Natural killer cell (primary cell): ENCODE measurements around the gene ODF2. TPM values are rescaled to one million over a fixed set of nuclear protein-coding genes. Genes with fewer than 3 reads are reported as not detected.
A peak's percentile ranks its signal among the peaks of the same experiment; 100 is the strongest.

Experiments used
- ATAC-seq, 3 donors: fragments of 150-1000 bp in 2 of 3; fragments of 200-7000 bp in 1 of 3; cut with Tn5 transposase; 1 replicate in 1 of 3; 2 replicates in 2 of 3; pipeline ENCODE4 v1.10.0; 2021; ENCODE audit warnings: mild to moderate bottlenecking in 2 of 3, moderate library complexity in 2 of 3
- DNase-seq, 2 donors: peaks; one replicate each; pipeline versions ENCODE4 v3.0.0 to v3.0.0-alpha.2; 2013 to 2021; ENCODE audit warnings: mixed read lengths in 1 of 2
- H3K27ac ChIP-seq: one replicate; pipeline ENCODE4 v1.5.1; 2013; ENCODE audit warnings: mild to moderate bottlenecking, low read length
- H3K27me3 ChIP-seq: one replicate; pipeline ENCODE4 v1.6.1; 2013; ENCODE audit warnings: low read length; ENCODE audit not compliant: control insufficient read depth, insufficient read depth
- H3K36me3 ChIP-seq: one replicate; pipeline ENCODE4 v1.6.1; 2013; ENCODE audit warnings: low read length; ENCODE audit not compliant: control insufficient read depth, insufficient read depth
- H3K4me1 ChIP-seq: one replicate; pipeline ENCODE4 v1.6.1; 2013; ENCODE audit warnings: low read length; ENCODE audit not compliant: control insufficient read depth, insufficient read depth
- H3K4me3 ChIP-seq: one replicate; pipeline ENCODE4 v1.5.1; 2013; ENCODE audit warnings: low read length
- H3K9me3 ChIP-seq: one replicate; pipeline ENCODE4 v1.6.1; 2013; ENCODE audit warnings: low read length; ENCODE audit not compliant: control insufficient read depth, insufficient read depth
- H3K27ac Mint-ChIP-seq, 2 donors: one replicate each; pipeline ENCODE4 v1.8.0; 2022; ENCODE audit warnings: mild to moderate bottlenecking in 2 of 2, mixed read lengths in 2 of 2, moderate library complexity in 1 of 2
- H3K27me3 Mint-ChIP-seq, 2 donors: one replicate each; pipeline ENCODE4 v1.8.0; 2022; ENCODE audit warnings: low read depth in 2 of 2, mixed read lengths in 2 of 2
- H3K36me3 Mint-ChIP-seq: one replicate; pipeline ENCODE4 v1.8.0; 2022; ENCODE audit warnings: mixed read lengths
- H3K4me1 Mint-ChIP-seq, 2 donors: one replicate each; pipeline ENCODE4 v1.8.0; 2022; ENCODE audit warnings: mixed read lengths in 2 of 2
- H3K4me3 Mint-ChIP-seq: one replicate; pipeline ENCODE4 v1.8.0; 2022; ENCODE audit warnings: mild to moderate bottlenecking, moderate library complexity, mixed read lengths
- H3K9me3 Mint-ChIP-seq, 2 donors: one replicate each; pipeline ENCODE4 v1.8.0; 2022; ENCODE audit warnings: mixed read lengths in 2 of 2
- CTCF ChIP-seq: fragments of 200-600 bp; IDR thresholded peaks from one replicate; pipeline ENCODE4 v1.8.0; 2022; ENCODE audit warnings: antibody characterized with exemption
- WGBS: methylation state at CpG from one replicate; pipeline ENCODE4 v1.1.7; 2013; ENCODE audit warnings: missing lambda C conversion rate; ENCODE audit not compliant: insufficient coverage; 5-methylcytosine and 5-hydroxymethylcytosine counted together
- intact Hi-C: fragments of 100-400 bp; cut with micrococcal nuclease; formaldehyde crosslinking; loops from one replicate; pipeline ENCODE4 v1.14.2; 2022
- total RNA-seq, 4 donors: library from RNA; stranded (reverse); fragments of 120-200 nt in 1 of 4; gene quantifications; one replicate each; pipeline versions ENCODE4 v1.2.3 to v1.2.4, GENCODE V29; 2013 to 2022

The ODF2 gene
- total RNA-seq, 3 donors from 2014 or later (not counting 1 experiment from before 2014, with no cell fraction given), result 36.4 to 44.4 (median 37.5) TPM

DNA sequence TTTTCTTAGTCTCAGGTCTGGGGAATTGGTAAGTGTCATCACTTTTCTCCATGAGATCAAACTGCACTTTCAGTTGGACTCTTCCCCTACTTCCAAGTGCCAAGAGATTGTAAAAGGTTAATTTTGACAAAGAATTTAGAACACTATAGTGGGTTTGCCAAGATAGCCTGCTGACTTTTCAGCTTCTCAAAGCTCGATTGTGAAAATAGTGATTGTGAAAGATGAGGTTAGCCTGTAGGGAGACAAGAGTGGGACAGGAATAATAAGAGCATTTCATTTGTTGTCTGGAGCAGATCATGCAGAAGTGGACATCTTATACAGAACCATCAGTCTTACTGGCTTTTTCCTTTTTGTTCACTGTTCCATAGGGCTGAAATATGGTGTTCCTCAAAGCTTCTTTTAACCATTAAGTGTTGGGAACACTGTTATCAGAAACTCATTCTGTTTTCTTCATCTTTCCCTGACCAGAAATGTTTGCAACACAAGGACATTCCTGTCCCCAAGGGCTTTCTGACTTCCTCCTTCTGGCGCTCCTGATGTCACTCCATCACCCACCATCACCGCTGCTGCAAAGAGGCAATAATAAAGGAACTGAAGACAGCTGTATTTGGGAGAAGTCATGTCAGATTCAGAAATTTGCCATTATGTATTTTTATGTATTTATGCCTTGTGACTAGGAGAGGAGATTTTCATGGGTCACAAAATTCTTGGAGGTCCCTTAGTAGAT is 85.0 kb downstream of the ODF2 start:
- Mint-ChIP-seq H3K36me3 (peaks cover 25% of the 10 kb centered on the region), H3K4me3 (no peak overlapping the region), H3K27ac (peak overlapping the region in 1 of 2 donors; percentile 24), H3K9me3 (no peaks in the 10 kb centered on the region), H3K4me1 (peaks cover 9% of the 10 kb centered on the region in 2 donors), H3K27me3 (no peaks in the 10 kb centered on the region)
- WGBS, result 98% methylated on average over 3 of the region's 3 CpGs
- H3K27ac ChIP-seq, result no peak overlapping the region
- H3K4me3 ChIP-seq, result no peak overlapping the region
- peaks cover 63% of the 10 kb centered on the region for H3K36me3 ChIP-seq
- peaks cover 5% of the 10 kb centered on the region for H3K4me1 ChIP-seq
- no peaks in the 10 kb centered on the region for H3K27me3 ChIP-seq
- no peak for ATAC-seq
- TF ChIP-seq CTCF, result no peak
- intact Hi-C loops, result no loop called here
- no peaks in the 10 kb centered on the region for H3K9me3 ChIP-seq
- no peak for DNase-seq

GRCh38 chr9:128546504-128546903 is 90.7 kb downstream of the ODF2 start:
- H3K4me3 Mint-ChIP-seq, result no peak overlapping the region
- H3K4me1 Mint-ChIP-seq, result peaks cover 20 to 24% of the 10 kb centered on the region in 2 donors
- H3K27ac Mint-ChIP-seq, result no peak overlapping the region
- no peak overlapping the region for H3K27ac ChIP-seq
- H3K4me1 ChIP-seq, result peaks cover 17% of the 10 kb centered on the region
- no peaks in the 10 kb centered on the region for H3K27me3 ChIP-seq
- intact Hi-C loops, result no loop called here
- H3K9me3 ChIP-seq, result no peaks in the 10 kb centered on the region
- no peak for TF ChIP-seq CTCF
- H3K36me3 ChIP-seq, result peaks cover 14% of the 10 kb centered on the region
- peaks cover 8% of the 10 kb centered on the region for H3K36me3 Mint-ChIP-seq
- ATAC-seq, result no peak
- H3K27me3 Mint-ChIP-seq, result no peaks in the 10 kb centered on the region
- no peak for DNase-seq
- 89% methylated on average over 3 of the region's 3 CpGs for WGBS
- H3K9me3 Mint-ChIP-seq, result no peaks in the 10 kb centered on the region
- H3K4me3 ChIP-seq, result no peak overlapping the region

GRCh38 chr9:128548876-128549275 is 93.1 kb downstream of the ODF2 start:
- H3K27ac ChIP-seq, result no peak overlapping the region
- H3K9me3 Mint-ChIP-seq, result no peaks in the 10 kb centered on the region
- no peaks in the 10 kb centered on the region for H3K9me3 ChIP-seq
- no peak for DNase-seq
- H3K4me3 ChIP-seq, result no peak overlapping the region
- H3K36me3 Mint-ChIP-seq, result no peaks in the 10 kb centered on the region
- no peaks in the 10 kb centered on the region for H3K27me3 ChIP-seq
- TF ChIP-seq CTCF, result no peak
- H3K4me3 Mint-ChIP-seq, result no peak overlapping the region
- no peaks in the 10 kb centered on the region for H3K36me3 ChIP-seq
- intact Hi-C loops, result no loop called here
- WGBS, result 97% methylated on average over 7 of the region's 7 CpGs
- peaks cover 22% of the 10 kb centered on the region for H3K4me1 ChIP-seq
- H3K27ac Mint-ChIP-seq, result no peak overlapping the region
- no peak for ATAC-seq
- H3K4me1 Mint-ChIP-seq, result peaks cover 25 to 30% of the 10 kb centered on the region in 2 donors
- H3K27me3 Mint-ChIP-seq, result no peaks in the 10 kb centered on the region

DNA sequence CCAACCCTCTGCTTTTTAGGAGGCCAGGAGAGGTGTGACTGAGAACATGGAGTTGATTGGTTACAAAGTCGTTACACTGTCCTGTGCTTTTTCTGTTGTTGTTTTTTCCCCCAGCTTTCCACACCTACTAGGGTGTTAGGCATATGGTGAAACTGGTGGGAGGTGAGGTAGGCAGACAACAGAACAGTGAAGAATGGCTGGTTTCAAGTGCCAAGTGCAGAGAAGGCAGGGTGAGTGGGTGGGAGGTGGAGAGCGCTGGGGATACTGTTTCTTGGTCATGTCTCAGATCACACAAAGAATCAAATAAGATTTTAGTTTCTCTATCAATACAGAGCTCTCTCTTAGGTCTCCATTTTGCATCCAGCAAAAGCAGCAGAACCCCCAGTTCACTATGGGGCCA is 94.4 kb downstream of the ODF2 start:
- H3K4me3 Mint-ChIP-seq, result peak overlapping the region; percentile 93
- ATAC-seq, result peak; percentile 34 to 55 (median 46)
- DNase-seq, result peak; percentile 38 to 43

More for the DNA sequence above, 94.4 kb downstream of the ODF2 start:
- Histone ChIP-seq H3K4me3 (no peak overlapping the region), H3K36me3 (no peaks in the 10 kb centered on the region), H3K27ac (peak overlapping the region; percentile 88), H3K4me1 (peaks cover 25% of the 10 kb centered on the region), H3K9me3 (no peaks in the 10 kb centered on the region), H3K27me3 (no peaks in the 10 kb centered on the region)
- WGBS, result no CpG with 5 or more reads among the region's 2 CpGs
- Mint-ChIP-seq H3K27ac (peak overlapping the region in 1 of 2 donors; percentile 94), H3K27me3 (no peaks in the 10 kb centered on the region), H3K4me1 (peaks cover 25 to 30% of the 10 kb centered on the region in 2 donors), H3K9me3 (no peaks in the 10 kb centered on the region), H3K36me3 (no peaks in the 10 kb centered on the region)
- TF ChIP-seq CTCF, result no peak
- intact Hi-C loops, result no loop called here
